Activated CD8-positive, alpha-beta T cell treated with anti-CD3 and anti-CD28 coated beads for 36 hours (primary cell): ENCODE measurements around the gene ADCK2. TPM values are rescaled to one million over a fixed set of nuclear protein-coding genes. Genes with fewer than 3 reads are reported as not detected.

ENCODE experiments used
- ATAC-seq: fragments of 200-7000 bp; cut with Tn5 transposase; one replicate; pipeline ENCODE4 v1.10.0; 2021; ENCODE audit warnings: mild to moderate bottlenecking, moderate library complexity
- CTCF ChIA-PET: fragments of 350-600 bp; sonication (Branson Sonifier 250); formaldehyde crosslinking; loops from one replicate; lab custom pipeline; 2021; ENCODE audit warnings: antibody characterized with exemption; lab: Charles Lee
- POLR2A ChIA-PET: fragments of 350-600 bp; sonication (Branson Sonifier 250); formaldehyde crosslinking; loops from one replicate; lab custom pipeline; 2021; ENCODE audit warnings: antibody characterized with exemption; lab: Charles Lee
- DNase-seq: peaks from one replicate; pipeline ENCODE4 v3.0.0-alpha.2; 2020
- H3K27ac Mint-ChIP-seq: one replicate; pipeline ENCODE4 v1.8.0; 2021; ENCODE audit warnings: mild to moderate bottlenecking, mixed read lengths
- H3K27me3 Mint-ChIP-seq: one replicate; pipeline ENCODE4 v1.8.0; 2021; ENCODE audit warnings: mixed read lengths
- H3K36me3 Mint-ChIP-seq: one replicate; pipeline ENCODE4 v1.8.0; 2021; ENCODE audit warnings: low read depth, mixed read lengths
- H3K4me1 Mint-ChIP-seq: one replicate; pipeline ENCODE4 v1.8.0; 2021; ENCODE audit warnings: low read depth, mixed read lengths
- H3K4me3 Mint-ChIP-seq: one replicate; pipeline ENCODE4 v1.8.0; 2021; ENCODE audit warnings: mild to moderate bottlenecking, moderate library complexity, mixed read lengths
- H3K9me3 Mint-ChIP-seq: one replicate; pipeline ENCODE4 v1.8.0; 2021; ENCODE audit warnings: mixed read lengths
- intact Hi-C: fragments of 100-400 bp; cut with micrococcal nuclease; formaldehyde crosslinking; loops from one replicate; pipeline ENCODE4 v1.10.0; 2022
- total RNA-seq, 2 experiments: library from RNA; stranded (reverse); gene quantifications; one replicate each; pipeline ENCODE4 v1.2.3, GENCODE V29; 2021
- TF ChIP-seq, protein P1 (sequence below): fragments of 200-600 bp; IDR thresholded peaks from one replicate; pipeline ENCODE4 v1.8.0; 2022; ENCODE audit warnings: antibody characterized with exemption, mild to moderate bottlenecking

The ADCK2 gene
- total RNA-seq, 2 experiments from 2014 or later = 20.0 to 21.5 TPM

DNA sequence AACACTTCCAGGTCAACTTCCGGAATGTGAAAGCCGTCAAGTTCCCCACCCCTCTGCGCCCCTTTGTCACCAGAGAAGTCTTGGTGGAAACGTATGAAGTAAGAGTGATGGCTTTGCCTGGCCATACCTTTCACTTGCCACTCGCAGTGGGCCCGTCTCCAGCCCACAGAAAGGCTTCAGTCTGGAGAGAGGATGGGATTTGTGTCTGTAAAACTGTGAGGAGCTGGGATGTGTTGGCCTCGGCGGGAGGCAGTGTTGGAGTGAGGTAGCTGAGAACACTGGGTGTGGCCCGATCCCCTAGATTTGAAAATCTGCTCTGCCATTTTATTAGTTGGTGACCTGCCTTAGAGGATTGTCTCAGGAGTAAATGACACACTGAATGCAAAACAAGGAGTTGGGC, 6.4 kb downstream of the ADCK2 start:
- ChIA-PET POLR2A (no interaction called here), CTCF (interaction anchor here (0.9 kb wide), 1 partner anchor 162 kb away, joined by 4 read pairs; no protein-coding TSS in a partner anchor)
- ATAC-seq (no peak), DNase-seq (no peak)
- H3K4me1 Mint-ChIP-seq = peaks cover 23% of the 10 kb centered on the region
- H3K27me3 Mint-ChIP-seq = no peaks in the 10 kb centered on the region
- H3K27ac Mint-ChIP-seq = no peak overlapping the region
- H3K36me3 Mint-ChIP-seq = peaks cover 43% of the 10 kb centered on the region
- intact Hi-C loops = no loop called here
- TF ChIP-seq, protein P1, sequence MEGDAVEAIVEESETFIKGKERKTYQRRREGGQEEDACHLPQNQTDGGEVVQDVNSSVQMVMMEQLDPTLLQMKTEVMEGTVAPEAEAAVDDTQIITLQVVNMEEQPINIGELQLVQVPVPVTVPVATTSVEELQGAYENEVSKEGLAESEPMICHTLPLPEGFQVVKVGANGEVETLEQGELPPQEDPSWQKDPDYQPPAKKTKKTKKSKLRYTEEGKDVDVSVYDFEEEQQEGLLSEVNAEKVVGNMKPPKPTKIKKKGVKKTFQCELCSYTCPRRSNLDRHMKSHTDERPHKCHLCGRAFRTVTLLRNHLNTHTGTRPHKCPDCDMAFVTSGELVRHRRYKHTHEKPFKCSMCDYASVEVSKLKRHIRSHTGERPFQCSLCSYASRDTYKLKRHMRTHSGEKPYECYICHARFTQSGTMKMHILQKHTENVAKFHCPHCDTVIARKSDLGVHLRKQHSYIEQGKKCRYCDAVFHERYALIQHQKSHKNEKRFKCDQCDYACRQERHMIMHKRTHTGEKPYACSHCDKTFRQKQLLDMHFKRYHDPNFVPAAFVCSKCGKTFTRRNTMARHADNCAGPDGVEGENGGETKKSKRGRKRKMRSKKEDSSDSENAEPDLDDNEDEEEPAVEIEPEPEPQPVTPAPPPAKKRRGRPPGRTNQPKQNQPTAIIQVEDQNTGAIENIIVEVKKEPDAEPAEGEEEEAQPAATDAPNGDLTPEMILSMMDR = no peak
- no peaks in the 10 kb centered on the region for H3K9me3 Mint-ChIP-seq
- H3K4me3 Mint-ChIP-seq = no peak overlapping the region

DNA sequence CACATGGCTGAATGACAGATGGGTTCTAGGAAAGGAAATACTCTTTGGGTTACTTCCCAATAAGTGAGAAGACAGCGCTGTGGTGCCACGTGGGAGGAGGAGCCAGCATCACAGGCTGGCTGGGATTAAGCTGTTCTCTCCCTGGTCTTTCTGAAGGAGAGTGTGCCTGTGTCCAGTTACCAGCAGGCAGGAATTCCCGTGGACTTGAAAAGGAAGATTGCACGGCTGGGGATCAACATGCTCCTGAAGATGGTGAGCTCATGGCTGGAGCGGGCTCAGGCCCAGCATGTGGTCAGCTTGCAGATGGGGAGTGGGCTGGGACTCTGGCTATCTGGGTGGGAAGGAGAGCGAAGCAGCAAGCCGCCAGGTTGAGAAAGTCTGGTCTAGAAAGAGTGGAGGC, 8.1 kb downstream of the ADCK2 start:
- POLR2A ChIA-PET = interaction anchor here (1.5 kb wide), 1 partner anchor 333 kb away, joined by 3 read pairs; no protein-coding TSS in a partner anchor
- intact Hi-C loops = no loop called here
- H3K9me3 Mint-ChIP-seq = no peaks in the 10 kb centered on the region
- no peak overlapping the region for H3K4me3 Mint-ChIP-seq
- H3K27me3 Mint-ChIP-seq = no peaks in the 10 kb centered on the region
- peaks cover 8% of the 10 kb centered on the region for H3K4me1 Mint-ChIP-seq
- no peak overlapping the region for H3K27ac Mint-ChIP-seq
- DNase-seq (no peak), ATAC-seq (no peak)
- H3K36me3 Mint-ChIP-seq = peaks cover 43% of the 10 kb centered on the region
- TF ChIP-seq, protein P1 = no peak
- CTCF ChIA-PET = interaction anchor here (0.7 to 2.0 kb wide), 2 partner anchors 28 to 45 kb away, joined by 3 to 6 read pairs; no protein-coding TSS in a partner anchor

DNA sequence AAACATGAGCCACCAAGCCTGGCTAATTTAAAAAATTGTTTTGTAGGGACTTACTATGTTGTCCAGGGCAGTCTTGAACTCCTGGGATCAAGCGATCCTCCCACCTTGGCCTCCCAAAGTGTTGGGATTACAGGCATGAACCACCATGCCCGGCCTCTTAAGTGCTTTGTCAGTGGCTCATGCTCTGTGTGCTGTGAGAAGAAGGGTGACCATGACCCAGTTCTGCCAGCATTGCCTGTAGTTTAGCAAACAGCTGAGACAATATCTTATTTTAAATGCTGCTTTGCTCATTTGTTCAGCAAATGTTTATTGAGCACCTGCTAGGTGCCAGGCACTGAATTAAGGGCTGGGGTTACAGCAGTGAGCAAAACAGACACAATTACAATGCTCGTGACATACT, 9.0 kb downstream of the ADCK2 start:
- peaks cover 43% of the 10 kb centered on the region for H3K36me3 Mint-ChIP-seq
- no peak for ATAC-seq
- intact Hi-C loops = no loop called here
- ChIA-PET POLR2A (no interaction called here), CTCF (interaction anchor here (2.0 kb wide), 1 partner anchor 29 kb away, joined by 6 read pairs; no protein-coding TSS in a partner anchor)
- peaks cover 3% of the 10 kb centered on the region for H3K4me1 Mint-ChIP-seq
- no peaks in the 10 kb centered on the region for H3K9me3 Mint-ChIP-seq
- H3K27me3 Mint-ChIP-seq = no peaks in the 10 kb centered on the region
- no peak overlapping the region for H3K27ac Mint-ChIP-seq
- no peak overlapping the region for H3K4me3 Mint-ChIP-seq
- no peak for DNase-seq
- TF ChIP-seq, protein P1 = no peak

DNA sequence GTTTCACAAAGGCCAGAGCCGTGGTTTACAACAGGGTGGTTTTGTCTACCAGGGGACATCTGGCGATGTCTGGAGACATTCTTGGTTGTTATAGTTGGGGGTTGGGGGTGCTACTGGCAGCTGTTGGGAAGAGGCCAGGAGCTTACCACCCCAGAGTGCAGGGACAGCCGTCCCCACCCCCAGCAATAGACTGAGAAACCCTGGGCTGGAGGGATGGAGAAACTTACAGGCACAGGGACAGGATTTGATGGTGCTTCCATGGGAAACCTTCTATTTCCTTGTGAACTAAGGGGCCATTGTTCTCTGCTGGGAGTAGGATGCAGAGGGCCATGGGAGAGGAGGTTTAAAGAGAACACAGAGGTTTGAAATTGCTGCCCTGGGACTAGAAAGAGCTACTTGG, 10.9 kb downstream of the ADCK2 start:
- DNase-seq = no peak
- Mint-ChIP-seq H3K27me3 (no peaks in the 10 kb centered on the region), H3K9me3 (no peaks in the 10 kb centered on the region), H3K4me1 (no peaks in the 10 kb centered on the region), H3K4me3 (no peak overlapping the region), H3K27ac (no peak overlapping the region), H3K36me3 (peaks cover 37% of the 10 kb centered on the region)
- no peak for ATAC-seq
- ChIA-PET POLR2A (interaction anchor here (1.2 kb wide), 1 partner anchor 10 kb away, joined by 3 read pairs; no protein-coding TSS in a partner anchor), CTCF (interaction anchor here (1.0 kb wide), 1 partner anchor 9 kb away, joined by 3 read pairs; no protein-coding TSS in a partner anchor)
- intact Hi-C loops = no loop called here
- TF ChIP-seq, protein P1 = no peak

DNA sequence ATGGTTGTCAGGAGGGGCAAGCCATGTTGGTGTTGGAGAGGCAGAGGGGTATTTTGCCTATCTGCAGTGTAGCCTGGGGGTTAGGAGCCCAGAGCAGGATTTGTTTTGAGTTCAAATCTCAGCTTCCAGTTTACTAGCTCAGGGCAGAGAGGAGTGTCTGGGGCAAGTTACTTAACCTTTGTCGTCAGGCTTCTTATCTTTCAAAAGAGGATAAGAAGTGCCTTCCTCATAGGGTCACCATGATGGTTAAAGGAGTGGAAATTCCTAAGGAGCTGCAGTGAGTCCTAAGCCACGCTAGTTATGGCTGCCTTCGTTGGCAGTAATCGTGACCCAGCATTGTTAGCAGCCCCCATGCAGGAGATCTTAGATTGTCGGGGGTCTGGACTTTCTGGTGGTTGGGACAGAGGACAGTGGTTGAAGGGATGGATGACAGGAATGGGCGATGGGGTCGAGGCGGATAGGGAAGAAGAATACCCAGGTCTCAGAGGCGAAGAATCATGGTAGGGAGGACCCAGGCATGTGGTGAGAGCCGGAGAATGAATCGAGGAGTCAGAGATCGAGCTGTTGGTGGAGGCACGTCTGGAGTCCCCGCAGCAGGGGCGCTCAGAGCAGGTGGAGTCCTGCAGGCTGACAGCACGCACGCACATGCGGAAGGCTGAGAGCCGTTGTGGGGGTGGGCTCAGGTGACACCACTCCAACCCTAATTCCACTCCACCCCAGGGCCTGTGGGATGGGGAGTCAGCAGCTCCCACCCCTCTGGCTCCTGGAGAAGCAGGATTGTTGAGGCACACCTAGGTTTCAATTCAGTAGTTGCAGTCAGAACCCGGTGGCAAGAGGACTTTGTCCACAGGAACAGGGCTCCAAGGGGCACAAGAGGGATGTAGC, 11.6 kb downstream of the ADCK2 start:
- Mint-ChIP-seq H3K27me3 (no peaks in the 10 kb centered on the region), H3K4me1 (no peaks in the 10 kb centered on the region), H3K27ac (no peak overlapping the region), H3K36me3 (peaks cover 32% of the 10 kb centered on the region), H3K4me3 (no peak overlapping the region), H3K9me3 (no peaks in the 10 kb centered on the region)
- POLR2A ChIA-PET = interaction anchor here (1.2 kb wide), 1 partner anchor 10 kb away, joined by 3 read pairs; no protein-coding TSS in a partner anchor
- TF ChIP-seq, protein P1 = no peak
- CTCF ChIA-PET = no interaction called here
- intact Hi-C loops = no loop called here
- no peak for ATAC-seq
- DNase-seq = no peak
